Activated CD4-positive, CD25-positive, alpha-beta regulatory T cell treated with anti-CD3 and anti-CD28 coated beads, Interleukin-2, amount 50 U/mL, for 72 hours (primary cell): ENCODE data around the gene CNPPD1.

Experiments used
- DNase-seq: peaks from one replicate; pipeline ENCODE4 v3.0.0; 2021

CNPPD1 gene

GRCh38 chr2:219158025-219158424 is 18.7 kb downstream of the CNPPD1 start:
- DNase-seq: no peak

- no peak for DNase-seq
These were observed 19.3 kb downstream of the CNPPD1 start for GRCh38 chr2:219157396-219157795.

DNA sequence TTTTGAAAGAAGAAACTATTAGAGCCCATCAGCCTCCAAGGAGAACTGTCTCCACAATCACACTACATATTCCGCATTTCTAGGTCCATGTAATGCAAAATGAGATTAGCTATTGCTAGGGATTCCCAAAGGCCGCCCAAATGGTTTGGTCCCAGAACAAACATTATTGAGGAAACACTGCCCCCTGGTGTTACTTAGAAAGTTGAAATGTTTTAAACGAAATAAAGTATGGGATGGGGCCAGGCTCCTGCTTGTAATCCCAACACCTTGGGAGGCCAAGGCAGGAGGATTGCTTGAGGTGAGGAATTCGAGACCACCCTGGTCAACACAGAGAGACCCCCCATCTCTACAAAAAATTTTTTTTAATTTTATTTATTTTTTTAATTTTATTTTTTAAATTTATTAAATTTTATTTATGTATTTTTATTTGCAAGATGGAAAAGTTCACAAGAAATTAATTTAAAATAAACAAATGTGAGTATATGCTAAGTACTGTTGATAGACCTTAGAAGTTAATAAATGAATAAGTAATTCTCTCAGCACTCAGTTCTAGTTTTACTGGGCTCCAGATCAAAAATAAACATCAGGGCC is 21.6 kb downstream of the CNPPD1 start:
- DNase-seq: no peak

GRCh38 chr2:219149667-219150066 is 27.1 kb downstream of the CNPPD1 start:
- no peak for DNase-seq

DNA sequence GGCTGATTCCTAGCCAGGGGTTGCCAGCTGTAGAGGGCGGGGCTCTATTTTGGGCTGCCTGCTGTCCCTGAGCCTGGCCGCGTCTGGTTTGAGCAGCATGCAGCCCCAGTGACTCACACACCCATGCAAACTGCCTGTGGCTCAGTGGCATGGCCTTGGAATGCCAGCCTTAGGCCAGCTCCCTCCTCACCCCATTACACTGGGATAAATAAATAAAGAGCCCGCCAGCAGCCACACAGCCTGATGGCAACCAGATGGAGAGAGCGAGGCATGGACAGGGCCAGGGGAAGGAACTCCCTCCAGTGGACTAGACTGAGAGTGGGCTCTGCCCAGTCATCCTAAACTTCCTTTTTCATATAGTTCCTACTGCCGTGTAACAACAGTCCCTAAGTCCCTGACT is 34.4 kb downstream of the CNPPD1 start:
- no peak for DNase-seq

DNA sequence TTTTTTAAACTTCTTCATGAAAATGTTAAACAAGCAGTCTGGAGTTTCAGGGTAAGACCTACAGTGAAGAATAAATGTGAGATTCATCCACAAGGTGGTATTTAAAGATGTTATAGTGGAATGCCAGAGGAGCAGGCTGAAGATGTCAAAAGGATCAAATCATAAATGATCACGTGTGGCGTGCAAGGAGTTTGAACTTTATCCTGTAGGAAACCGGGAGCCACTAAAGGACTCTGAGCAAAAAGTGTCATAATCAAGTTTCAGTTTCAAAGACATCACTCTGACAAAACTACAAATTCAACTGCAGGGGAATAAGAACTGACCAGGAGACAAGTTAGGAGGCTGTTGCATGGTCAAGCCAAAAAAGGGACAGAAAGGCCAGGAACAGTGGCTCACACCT is 36.0 kb downstream of the CNPPD1 start:
- DNase-seq: no peak

- no peak for DNase-seq
These were observed 42.7 kb downstream of the CNPPD1 start for GRCh38 chr2:219133976-219134375.

DNA sequence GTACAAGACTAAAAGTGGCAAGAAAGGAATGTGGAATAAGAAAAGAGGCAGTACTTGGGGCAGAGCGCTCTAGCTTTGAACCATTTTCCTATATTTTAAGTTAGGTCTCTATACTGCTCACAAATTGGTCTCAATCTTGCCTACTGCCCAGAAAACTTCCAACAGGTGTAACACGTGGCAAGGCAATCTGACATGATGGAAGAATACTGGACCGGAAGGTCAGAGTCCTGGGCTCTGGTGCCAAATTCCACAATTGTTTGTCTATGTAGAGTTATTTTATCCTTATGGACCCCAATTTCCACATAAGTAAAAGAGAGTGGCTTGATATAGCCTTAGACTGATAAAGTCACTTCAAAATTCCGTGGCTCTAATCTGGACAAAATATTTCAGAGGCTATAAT is 45.0 kb downstream of the CNPPD1 start:
- no peak for DNase-seq

- no peak for DNase-seq
These were observed 45.4 kb downstream of the CNPPD1 start for GRCh38 chr2:219131327-219131726.

GRCh38 chr2:219129589-219129988 is 47.1 kb downstream of the CNPPD1 start:
- DNase-seq: no peak

DNA sequence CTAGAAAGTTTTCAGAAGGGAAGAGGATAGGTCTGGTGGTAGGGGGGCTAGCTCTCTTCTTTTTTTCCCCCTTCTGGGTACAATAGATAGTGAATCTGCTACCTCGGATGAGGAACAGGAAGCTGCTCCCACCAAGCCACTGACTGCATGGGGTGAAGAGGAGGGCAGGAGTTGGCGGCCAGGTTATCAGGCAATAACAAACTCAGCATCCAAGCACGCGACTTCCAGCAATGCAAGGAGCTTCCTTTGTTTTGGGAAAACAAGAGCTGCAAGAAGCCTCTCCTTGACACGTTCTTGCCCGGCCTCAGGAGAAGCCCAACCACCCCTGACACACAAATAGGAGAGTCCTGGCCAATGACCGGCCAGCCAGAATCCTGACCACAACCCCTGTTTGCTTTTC is 48.3 kb downstream of the CNPPD1 start:
- no peak for DNase-seq

GRCh38 chr2:219127037-219127635 is 49.6 kb downstream of the CNPPD1 start:
- DNase-seq: no peak

GRCh38 chr2:219126555-219126954 is 50.2 kb downstream of the CNPPD1 start:
- no peak for DNase-seq

DNA sequence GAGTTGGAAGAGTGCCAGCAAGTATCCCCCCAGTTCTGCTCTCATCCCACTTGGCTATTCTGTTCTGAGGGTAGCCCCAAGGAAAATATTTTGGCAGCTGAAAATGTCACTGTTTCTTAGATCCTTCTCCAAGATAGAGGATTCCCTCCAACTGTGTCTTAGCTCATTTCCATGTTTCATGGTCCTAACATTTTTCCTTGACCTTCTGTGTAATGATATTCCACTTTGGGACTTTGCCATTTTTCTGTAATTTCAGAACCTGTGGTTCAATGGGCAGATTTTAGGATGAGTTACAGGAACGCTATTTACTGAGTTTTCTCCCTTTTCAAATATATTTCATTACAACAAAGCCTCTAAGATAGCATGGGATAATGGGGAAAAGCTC is 50.8 kb downstream of the CNPPD1 start:
- no peak for DNase-seq

GRCh38 chr2:219125225-219125885 is 51.4 kb downstream of the CNPPD1 start:
- DNase-seq: no peak

DNA sequence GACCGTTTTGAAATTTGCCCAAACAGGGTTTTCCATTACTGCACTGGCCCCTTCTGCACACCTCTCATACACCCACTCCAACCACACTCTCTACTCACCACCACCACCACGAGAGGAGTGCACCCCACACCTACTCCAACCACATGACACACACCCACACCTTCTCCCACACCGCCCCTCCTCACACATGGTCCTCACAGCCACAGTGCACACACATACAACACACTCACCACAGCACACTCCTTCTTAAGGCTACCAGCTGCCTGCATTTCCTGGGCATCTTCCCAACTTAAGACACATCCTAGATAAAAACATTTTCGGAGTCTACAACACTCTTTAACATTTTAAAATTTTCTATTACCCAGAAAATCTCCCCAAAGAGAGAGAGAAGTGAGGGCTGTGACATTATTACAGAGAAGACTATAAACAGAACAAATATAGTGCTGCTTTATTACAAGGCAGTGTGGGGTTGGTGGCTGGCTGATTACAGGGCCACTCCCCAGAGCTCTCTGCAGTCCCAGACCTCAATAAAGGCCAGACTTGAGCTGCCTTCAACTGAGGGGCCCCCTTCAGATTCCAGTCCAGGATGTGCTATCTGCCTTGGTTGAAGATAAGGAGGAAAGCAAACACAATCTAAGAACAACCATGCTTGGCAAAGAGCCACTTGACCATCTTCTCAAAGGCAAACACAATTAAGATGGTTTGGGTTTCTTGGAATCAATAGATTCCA is 52.2 kb downstream of the CNPPD1 start:
- DNase-seq: no peak

GRCh38 chr2:219123356-219124135 is 53.2 kb downstream of the CNPPD1 start:
- no peak for DNase-seq

GRCh38 chr2:219122202-219122980 is 54.3 kb downstream of the CNPPD1 start:
- DNase-seq: no peak
